ENCODE data around the gene GRK7. TPM values are rescaled to one million over a fixed set of nuclear protein-coding genes. Genes with fewer than 3 reads are reported as not detected.

Gene GRK7
- total and polyA plus RNA-seq, 9 of the 15 experiments (the other 6 are each of a cell fraction or from before 2014, with no cell fraction given) = 0.01 to 0.08 (median 0.04) TPM; not detected in 3

DNA sequence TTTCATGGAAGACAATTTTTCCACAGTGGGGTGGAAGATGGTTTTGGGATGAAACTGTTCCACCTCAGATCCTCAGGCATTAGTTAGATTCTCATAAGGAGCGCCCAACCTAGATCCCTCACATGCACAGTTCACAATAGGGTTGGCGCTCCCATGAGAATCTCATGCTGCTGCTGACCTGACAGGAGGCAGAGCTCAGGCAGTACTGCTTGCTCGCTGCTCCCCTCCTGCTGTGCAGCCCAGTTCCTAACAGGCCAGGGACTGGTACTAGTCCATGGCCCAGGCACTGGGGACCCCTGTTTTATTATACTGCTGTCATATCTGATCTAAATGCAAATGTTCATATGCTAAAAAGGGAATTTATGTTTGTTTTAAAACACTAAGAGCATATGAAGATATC is 9.8 kb upstream of the GRK7 start (continued):
- TF ChIP-seq ZNF277 (CRISPR knock-in tag; IDR thresholded peaks at IDR 0.05; ENCODE audit: borderline replicate concordance) (no peak), ZBED1 (IDR thresholded peaks at IDR 0.05) (no peak), MXD1 (CRISPR knock-in tag; IDR thresholded peaks at IDR 0.05; ENCODE audit: borderline replicate concordance, poor library complexity, severe bottlenecking) (no peak), CREB5 (CRISPR knock-in tag; IDR thresholded peaks at IDR 0.05) (no peak), EGR1 (conservative IDR thresholded peaks at IDR 0.05) (no peak), TSHZ1 (CRISPR knock-in tag; IDR thresholded peaks at IDR 0.05) (no peak), MAFF (IDR thresholded peaks at IDR 0.05; ENCODE audit: low read length) (no peak), ZNF146 (CRISPR knock-in tag; IDR thresholded peaks at IDR 0.05; ENCODE audit: unreplicated experiment) (no peak)

Data from K562 (cell line).